Stimulated activated CD4-positive, alpha-beta T cell treated with anti-CD3 and anti-CD28 coated beads, Interleukin-15, amount 100 ng/mL, for 48 hours (primary cell): ENCODE data around the gene DSCAML1.

ENCODE experiments used
- DNase-seq, 2 donors: peaks; one replicate each; pipeline ENCODE4 v3.0.0-alpha.2; 2020; ENCODE audit warnings: low read depth in 2 of 2

DSCAML1 gene

DNA sequence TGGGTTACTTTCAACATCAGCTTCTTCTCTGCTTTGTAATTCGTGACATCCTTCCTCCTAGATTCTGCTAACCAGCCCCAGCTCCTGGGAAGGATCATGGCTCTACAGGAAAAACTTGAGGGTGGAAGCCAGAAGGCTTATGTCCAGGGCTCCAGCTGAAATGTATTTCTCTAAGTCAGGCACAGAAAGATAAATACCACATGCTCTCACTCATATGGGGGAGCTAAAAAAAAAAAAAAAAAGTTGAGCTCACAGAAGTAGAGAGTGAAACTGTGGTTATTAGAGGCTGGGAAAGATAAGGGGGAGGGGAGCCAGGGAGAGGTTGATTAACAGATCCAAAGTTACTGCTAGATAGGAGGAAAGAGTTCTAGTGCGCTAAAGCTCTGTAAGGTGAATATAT, 74.9 kb downstream of the DSCAML1 start:
- no peak for DNase-seq

- no peak for DNase-seq
These were observed 76.9 kb downstream of the DSCAML1 start for GRCh38 chr11:117720061-117720511.

- no peak for DNase-seq
These were observed 77.5 kb downstream of the DSCAML1 start for GRCh38 chr11:117719480-117719879.

DNA sequence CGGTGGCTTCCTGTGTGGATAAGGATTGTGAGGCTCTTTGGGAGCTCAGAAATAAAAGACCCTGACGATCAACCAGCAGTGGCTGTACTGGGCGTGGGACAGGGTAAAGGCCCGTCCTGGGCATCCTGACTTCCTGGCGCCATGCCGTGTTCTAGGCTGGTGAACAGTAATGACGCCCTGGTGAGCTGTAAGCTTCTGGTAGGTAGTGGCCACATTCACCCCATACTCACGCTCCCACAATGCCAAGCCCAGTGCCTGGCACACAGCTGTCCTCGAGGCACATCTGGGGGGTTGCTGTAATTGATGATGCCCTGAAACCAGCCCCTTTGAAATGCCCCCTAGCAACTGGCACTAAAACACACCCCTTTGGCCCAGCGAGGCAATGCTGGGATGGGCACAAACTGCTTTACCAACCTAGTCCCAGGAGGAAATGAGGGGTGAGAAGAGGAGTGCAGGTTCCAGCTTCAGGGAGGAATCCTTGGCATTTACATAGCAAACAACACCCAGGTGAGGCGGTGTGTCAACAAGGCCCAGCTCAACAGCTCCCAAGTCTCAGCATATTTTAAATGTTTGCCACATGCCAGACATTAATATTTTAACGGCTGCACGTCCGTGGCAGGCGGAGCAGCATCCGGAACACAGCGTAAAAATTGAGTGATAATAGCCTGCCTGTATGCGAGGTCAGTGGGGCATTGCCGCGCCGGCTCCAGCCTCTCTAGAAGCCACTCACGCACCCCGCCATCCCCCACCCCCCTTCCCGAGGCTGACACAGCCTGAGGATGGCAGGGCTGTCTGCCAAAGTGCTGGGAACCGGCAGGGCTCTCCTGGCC, 79.3 kb downstream of the DSCAML1 start:
- no peak for DNase-seq

DNA sequence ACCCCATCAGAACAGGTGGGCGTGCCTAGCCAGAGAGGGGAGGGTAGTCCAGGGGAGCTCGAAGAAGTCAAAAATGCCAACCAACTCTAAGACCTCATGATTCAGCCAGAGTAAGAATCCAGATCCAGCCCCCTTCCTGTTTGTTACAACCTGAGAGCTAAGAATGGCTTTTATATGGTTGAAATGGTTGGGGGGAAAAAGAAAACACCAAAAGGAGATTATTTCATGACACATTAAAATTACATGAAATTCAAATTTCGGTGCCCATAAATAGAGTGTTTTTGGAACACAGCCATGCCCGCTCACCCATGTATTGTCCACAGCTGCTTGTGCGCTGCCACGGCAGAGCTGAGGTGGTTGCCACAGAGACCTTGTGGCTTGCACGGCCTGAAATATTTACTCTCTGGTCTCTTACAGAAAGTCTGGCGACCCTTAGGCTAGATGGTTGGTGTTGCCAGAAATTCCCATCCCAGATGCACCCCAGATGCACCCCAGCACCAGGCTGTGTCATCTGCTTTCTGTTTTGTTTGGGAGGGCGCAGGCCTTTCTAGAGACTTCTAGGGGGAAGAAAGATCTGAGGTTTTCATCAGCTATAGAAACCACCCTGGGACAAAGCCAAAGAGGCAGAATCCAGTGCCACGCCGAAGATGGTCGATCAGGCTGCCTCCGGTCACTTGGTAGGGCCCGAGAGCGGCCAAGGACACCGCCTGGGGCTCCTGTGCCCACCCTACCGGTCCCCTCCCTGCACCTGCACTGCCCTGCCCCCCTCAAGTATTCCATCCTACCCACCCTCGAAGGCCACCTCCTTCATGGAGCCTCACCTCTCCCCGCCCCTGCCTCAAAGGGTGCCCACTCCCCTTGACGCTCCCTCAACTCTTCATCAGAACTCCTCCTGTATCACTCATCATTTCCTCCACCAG, 80.2 kb downstream of the DSCAML1 start:
- DNase-seq: no peak

DNA sequence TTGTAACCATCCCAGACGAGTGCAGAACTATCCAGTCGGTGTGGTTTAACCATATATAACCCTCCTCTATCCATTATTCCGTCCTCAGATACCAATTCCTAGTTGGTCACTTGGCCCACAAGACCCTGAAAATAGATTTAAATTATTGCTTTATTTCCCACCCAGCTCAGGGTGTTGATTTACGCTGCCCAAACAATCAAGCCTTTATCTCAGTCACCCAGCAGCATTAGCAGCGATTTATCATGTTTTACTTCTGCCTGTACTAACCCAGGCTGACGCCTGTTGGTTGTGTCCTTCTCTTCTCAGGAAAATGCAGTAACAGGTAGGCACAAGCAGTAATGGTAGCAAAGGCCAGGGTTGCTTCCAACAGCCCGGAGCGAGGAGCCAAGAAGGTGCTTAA, 81.2 kb downstream of the DSCAML1 start:
- DNase-seq: no peak

DNA sequence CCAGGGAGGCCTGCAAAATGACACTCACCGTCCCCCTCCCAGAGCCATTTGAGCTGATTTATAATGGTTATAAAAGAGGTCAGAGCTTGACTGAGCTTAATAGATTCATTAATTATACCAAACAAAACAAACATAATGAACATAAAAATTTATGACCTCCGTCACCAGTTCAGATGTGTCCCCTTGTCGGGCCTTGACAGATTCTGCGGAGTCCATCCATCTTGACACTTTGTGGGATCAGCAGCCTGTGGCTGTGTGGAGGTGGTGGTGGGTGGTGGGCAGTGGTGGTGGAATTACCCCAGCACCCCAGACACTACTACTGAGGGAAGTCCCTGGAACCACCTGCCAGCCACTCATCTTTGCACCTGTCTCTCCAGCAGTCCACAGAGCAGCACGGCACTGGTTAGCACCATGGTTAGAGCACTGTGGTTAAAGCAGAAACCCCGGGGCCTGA, 83.5 kb downstream of the DSCAML1 start:
- no peak for DNase-seq

DNA sequence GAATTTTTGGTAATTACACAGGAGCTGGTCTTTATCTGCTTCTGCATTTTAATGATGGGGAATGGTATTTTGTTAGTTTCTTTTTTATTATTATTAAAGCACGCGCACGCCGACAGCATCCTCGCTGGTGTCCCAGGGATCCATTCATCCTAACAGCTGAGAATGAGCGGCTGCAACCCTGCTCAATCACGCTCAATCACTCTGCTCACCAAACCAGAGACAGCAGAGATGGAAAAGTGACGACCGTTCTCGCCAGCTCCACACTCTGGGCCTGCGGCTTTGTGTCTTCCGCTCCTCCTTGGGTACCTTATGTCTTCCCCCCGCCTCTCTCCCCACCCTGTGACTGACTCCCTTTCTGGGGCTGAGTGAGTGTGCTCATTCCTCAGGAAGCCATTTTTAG, 84.5 kb downstream of the DSCAML1 start:
- DNase-seq: no peak

- no peak for DNase-seq
These were observed 85.7 kb downstream of the DSCAML1 start for GRCh38 chr11:117711331-117711730.

GRCh38 chr11:117710211-117710610, 86.8 kb downstream of the DSCAML1 start:
- DNase-seq: no peak

DNA sequence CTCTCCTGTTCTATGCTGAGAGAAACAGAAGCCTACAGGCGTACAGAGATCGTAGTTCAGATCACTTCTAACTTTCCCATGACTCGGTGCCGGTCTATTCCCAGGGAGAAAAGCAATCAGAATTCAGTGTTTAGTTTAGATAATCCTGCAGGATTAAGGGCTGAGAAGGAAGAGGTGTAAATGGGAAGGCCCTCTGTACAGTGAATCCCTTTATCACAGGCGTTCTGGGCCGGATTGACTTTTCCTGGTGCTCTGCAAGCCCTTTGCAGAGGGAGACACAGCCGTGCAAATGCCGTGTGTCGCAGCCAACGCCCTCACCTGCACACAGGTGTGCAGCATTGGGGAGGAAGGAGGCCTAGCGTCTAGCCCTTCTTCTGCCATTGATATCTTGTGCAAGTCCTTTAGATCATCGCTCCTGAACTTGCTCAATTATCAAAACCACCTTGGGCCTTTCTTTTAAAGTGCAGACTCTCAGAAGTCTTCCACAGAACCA, 90.6 kb downstream of the DSCAML1 start:
- no peak for DNase-seq

DNA sequence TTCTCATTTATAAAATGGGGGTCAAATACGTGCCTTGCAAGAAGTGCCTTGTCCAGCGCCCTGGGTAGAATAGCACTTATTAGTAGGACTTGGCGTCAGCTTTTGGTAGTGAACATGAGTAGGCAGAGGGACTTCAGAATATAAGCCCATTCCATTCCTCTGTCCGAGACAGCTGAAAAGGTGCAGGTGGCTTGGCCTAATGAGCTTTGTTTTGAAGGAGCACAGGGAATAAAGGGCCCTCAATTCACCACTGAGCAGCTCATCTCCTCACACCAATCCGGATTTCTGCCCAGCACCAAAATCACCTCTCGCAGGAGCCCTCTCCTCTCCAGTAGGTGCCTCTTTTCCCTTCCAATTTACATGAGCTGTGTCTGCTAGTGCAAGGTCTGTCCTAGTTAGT, 91.2 kb downstream of the DSCAML1 start:
- DNase-seq: no peak

DNA sequence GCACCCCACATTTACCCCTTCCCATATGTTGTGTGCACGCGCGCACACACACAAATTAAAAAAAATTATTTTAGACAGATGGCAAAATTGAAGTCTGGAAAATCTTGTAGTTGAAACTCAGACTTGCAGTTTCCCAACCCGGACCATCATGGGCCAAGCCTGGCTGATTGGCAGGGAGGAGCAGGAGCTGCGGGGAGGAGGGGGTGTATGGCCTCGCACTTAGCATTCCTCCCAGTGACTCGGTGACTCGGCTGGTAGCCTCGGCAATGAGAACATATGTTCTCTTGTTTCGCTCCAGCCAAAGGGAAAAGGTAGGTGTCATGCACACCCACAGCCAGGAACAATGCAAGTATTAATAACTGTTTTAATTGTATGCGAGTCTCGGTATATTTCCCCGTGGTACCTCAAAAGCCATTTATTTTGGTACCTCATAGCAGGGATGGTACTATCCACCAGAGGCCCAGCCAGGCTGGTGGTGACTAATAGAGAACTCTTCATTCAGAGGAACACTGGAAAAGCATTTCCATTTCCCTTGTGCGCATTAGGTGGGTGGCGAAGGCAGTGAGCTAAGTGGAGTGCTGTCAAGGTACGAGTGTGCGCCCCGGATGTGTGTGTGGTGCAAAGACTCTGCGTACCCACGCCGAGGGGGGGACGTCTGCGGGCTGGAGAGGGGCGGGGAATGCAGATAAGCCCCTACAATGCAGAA, 92.5 kb downstream of the DSCAML1 start:
- no peak for DNase-seq

DNA sequence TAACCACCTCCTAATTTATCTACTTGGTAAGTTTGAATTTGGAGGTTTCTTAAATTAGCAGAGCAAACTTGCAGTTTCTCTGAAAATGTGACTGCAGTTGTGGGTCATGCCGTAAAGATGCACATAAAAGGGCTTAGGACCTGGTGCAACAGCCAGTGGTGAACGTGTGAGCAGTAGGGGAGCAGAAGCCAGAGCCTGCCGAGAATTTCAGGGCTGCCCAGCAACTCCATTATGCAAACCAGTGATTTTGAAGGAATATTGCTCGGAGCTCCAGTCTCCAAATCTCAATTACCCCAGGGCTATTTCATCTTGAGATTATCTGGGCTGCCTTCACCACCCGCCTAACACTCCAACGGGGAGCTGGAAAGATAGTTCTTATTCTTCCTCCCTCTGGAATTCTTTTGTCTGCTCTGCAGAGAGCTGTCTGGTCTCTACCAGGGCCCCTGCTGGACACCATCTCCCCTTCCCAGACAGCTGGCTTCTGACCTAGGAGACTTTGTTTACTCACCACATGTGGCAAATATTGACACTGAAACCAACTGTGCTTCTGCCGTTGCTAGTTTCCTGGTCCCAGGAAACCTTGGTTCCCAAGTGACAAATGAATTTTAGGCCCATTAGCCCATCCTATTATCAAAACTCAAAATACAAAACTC, 93.9 kb downstream of the DSCAML1 start:
- no peak for DNase-seq

DNA sequence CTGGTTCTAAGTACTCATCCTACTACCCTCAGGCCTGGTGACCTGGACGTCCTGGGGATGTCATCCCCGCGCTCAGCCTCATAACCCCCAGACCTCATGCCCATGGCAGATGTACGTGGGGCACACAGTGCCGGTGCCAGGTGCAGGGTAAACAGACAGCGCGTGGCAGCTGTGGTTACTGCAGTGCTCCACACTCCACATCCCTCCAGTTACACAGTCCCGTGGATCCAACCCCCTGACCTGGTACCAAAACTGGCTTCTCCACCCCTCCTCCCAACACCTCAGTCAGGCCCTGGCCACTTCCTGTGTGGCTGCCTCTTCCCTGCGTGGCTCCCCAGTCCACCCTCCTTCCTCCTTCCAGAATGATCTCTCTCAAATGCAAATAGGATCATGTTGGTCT, 95.2 kb downstream of the DSCAML1 start:
- DNase-seq: no peak

DNA sequence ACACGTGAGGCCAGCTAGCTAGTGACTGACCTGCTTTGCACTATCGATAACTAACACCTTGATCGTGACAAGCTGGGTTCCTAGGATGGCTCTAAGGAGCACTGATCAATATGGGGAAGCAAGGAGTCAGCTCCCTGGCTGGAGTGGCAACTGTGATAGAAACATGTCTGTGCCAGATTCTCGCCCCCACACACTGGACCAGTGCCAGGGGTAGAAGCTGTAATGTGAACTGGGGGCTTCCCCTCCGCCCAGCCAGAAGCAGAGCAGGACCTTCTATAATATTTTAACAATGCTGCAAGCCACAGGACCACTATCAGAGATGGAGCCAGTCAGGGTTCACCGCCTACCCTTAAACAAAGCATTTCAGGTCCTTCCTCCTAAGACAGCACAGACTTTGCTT, 96.5 kb downstream of the DSCAML1 start:
- no peak for DNase-seq

- DNase-seq: no peak
These were observed 99.7 kb downstream of the DSCAML1 start for GRCh38 chr11:117697319-117697718.

DNA sequence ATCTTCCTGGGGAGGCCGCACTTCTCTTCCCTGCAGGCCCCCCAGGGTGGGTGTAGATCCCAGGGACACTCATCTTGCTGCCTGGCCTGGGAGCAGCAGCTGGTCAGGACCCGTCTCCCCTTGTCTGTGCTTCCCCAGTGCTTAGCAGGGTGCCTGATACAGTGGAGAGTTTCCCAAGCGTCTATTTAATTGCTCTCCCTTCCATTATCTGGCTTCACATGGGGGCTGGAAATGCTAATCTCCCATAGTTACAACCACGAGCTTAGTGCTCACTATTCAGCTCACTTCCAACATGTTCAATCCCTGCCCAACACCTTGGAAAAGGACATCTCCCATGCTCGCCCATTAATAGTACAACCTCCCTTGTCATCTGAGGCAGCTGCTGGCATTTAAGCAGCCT, 100.5 kb downstream of the DSCAML1 start:
- DNase-seq: no peak

- DNase-seq: no peak
These were observed 103.7 kb downstream of the DSCAML1 start for GRCh38 chr11:117693344-117693743.

- DNase-seq: no peak
These were observed 105.5 kb downstream of the DSCAML1 start for GRCh38 chr11:117691516-117691915.

DNA sequence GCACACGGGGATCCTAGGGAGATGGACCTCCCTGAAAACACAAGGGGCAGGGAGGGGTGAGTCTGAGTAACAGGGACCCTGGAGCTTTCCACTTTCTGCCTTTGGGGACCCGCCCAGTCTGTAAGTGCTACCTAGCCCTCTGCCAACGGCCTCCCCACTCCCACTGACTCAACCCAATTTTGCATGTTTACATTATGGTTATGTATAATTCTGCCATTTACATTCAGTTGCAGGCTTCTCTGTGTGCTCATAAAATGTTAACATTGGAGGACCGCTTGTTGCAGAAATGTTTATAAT, 105.8 kb downstream of the DSCAML1 start:
- DNase-seq: no peak
